MM.1S (cell line): ENCODE measurements around the gene GSTCD.

Experiments used
- EZH2 ChIP-seq: fragments of 300-600 bp; sonication (generic); optimal IDR thresholded peaks from 2 replicates; pipeline ENCODE3; 2017; ENCODE audit warnings: low read depth, mild to moderate bottlenecking, antibody characterized with exemption, low read length, mixed read lengths
- TF ChIP-seq, protein P1 (sequence below): fragments of 300-600 bp; sonication (generic); IDR thresholded peaks from 2 replicates; pipeline ENCODE4 v1.5.1; 2016; ENCODE audit warnings: antibody characterized with exemption, low read length, mixed read lengths

DNA sequence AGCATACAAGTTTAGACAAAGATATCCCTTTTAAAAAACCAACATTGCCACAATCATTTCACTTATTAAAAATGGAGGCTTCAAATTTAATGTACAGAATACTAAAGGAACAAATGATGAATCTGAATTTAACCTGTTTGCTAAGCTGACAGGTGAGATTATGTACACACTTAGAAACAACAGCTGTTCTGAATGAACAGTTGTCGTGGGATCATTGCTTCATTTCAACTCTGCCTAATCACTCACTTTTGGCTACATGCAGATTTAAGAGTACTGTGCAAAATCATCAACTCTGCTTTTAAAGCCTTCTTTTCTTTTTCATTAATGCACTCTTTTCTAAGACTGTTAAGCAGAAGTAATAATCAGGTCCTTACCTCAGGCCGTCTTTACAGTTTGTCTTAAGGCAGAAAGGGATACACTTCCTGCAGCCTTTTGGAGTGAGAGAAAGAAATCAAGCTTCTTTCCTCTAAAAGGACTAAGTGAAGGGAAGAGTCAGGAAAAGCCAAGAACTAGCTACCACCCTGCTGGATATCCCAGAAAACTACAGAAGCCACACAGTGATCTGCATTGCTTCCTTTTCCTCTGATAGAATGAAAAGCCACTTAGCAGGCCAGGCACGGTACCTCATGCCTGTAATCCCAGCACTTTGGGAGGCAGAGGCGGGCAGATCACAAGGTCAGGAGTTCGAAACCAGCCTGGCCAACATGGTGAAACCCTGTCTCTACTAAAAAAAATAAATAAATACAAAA is 132.0 kb downstream of the GSTCD start:
- TF ChIP-seq, protein P1, sequence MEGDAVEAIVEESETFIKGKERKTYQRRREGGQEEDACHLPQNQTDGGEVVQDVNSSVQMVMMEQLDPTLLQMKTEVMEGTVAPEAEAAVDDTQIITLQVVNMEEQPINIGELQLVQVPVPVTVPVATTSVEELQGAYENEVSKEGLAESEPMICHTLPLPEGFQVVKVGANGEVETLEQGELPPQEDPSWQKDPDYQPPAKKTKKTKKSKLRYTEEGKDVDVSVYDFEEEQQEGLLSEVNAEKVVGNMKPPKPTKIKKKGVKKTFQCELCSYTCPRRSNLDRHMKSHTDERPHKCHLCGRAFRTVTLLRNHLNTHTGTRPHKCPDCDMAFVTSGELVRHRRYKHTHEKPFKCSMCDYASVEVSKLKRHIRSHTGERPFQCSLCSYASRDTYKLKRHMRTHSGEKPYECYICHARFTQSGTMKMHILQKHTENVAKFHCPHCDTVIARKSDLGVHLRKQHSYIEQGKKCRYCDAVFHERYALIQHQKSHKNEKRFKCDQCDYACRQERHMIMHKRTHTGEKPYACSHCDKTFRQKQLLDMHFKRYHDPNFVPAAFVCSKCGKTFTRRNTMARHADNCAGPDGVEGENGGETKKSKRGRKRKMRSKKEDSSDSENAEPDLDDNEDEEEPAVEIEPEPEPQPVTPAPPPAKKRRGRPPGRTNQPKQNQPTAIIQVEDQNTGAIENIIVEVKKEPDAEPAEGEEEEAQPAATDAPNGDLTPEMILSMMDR: no peak
- no peak for TF ChIP-seq EZH2
